NCI-H2029 treated with DMSO at 0.1 percent for 48 hours (cell line): ENCODE data around the gene FOXO3.
"Not testable (repeated sequence)": the region's sequence is repeated elsewhere in the genome, so short reads cannot be mapped to it uniquely, and the experiment has no call there.

Experiments
- DNase-seq: peaks from one replicate; lab custom pipeline; 2025; lab: John Stamatoyannopoulos, UW

The FOXO3 gene

DNA sequence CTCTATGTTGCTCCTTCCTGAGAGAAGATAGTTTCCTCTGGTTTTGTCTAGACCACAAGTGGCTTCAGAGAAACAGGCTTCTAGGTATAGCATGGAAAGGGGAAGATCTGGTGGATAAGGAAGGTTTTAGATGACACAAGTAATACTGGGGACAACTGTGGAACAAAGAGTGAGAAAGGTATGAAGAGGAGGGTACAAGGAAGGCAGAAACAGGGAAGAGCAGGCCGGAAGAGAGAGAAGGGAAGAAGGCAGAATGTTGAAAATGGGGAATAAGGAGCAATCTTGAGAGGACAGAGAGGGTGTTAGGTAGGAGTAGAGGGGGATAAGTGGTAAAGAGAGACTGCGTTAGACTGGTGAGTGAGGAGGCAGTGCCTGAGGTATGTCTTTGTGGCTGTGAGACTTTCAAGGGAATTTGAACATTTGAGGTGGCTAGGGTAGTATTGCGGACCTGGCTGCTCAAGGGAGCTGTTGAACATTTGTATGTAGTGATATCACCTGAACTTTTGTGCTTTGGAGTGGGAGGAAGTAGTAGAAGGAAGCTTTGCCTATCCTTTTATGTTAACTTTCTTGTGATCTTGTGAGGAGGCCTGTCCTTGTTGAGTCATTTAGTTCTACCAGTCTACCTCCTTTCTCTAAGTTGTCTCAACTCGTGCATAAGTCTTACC, 69.5 kb downstream of the FOXO3 start:
- no peak for DNase-seq

DNA sequence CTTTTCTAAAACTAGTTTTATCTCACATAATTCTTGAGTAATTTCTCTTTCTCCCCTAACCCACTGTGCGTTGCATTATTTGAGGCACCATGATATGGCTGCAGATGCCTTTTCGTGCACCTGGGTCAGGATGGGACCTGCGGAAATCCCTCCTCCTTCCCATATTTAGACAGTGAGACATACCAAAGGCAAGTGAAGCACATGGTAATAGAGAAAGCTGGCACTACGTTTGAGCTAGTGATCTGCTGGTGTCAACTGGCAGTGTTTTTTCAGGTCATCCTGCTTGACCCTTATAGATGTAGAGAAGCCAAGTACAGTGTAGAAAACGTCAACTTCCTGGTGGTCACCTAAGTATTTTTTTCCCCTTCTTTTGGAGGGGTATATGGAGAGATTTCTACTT, 71.7 kb downstream of the FOXO3 start:
- no peak for DNase-seq

DNA sequence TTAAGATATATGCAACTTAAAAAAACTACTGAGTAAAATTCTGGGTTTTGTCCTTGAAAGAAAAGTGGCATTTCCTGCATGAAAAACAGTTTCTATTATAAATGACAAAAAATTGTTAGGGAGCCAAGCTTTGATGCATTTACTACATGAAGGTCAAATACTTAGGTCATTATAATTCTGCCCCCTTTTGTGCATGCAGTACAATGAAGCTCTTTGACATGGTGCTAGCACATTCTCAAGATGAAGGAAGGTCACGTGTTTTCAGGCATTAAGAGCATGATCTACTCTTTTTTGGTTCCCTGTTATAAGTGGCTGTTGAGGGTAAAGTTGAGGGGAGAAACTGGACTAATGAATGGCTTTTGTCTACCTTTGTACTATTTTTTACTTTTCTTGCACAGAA, 72.7 kb downstream of the FOXO3 start:
- no peak for DNase-seq

DNA sequence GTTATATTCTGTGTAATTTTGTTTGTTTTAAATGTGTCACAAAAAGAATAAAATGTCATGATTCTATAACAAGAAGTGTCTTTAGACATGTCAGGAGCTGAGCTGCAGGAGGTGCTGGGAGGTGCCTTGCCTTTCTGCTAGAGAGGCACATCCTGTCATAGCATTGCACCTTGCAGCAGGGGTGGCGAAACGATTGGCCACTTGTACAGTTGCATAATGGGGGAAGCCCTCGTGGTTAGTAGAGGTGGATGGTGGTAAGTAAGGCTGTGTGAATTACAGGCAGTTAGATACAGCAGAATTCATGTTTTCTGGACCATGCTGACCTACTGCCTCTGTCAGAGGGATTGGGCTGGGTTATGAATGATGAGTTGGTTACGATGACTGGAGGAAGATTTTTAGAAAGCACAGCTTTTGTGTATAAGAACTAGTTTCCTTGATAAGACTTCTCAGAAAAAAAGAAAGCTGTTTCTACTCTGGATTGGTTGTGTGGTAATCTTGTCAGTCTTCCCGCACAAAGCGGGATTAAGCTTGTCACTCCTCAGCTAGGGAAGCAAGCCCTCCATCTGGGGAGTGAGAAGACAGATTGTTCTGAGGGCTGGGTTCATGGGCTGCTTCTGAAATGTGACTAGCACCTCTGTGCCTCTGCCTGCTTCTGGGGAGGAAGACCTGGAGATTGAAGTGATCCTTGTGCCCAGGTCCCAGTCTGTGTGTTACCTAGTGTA, 74.9 kb downstream of the FOXO3 start:
- no peak for DNase-seq

DNA sequence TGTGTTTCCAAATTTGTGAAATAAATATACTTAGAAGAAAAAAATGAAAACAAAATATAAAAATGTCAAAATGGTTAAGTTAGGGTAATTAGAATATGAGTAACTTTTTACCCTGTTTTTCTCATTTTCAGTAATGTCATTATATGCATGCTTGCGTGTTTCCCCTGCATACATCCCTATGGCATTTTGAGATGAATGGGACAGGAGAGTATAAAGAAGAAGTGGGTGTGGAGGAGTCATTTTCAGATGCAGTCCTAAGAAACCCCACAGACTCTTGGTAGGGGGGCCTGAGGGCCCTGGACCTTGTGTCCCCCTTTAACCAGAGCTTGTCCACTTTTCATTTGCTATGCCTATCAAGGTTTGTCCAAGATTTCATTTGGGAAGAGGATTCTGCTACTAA, 77.2 kb downstream of the FOXO3 start:
- no peak for DNase-seq

DNA sequence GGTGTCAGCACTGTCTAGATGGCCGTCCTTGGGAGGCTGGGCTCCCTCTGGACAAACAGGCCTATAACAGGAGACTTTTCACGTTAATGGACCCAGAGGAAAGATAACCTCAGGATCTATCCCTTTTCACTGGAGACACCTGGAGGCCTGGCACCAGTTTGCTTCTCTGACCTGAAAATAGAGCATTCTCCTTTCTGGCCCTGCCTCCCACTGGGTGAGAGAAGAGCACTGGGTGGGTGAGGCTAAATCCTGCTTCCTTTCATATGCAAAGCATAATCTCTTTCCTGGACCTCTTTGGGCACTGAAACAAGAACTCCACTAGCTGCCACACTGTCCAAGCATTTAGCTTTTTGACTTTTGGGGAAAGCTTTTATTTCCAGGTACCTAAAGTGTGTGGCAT, 78.3 kb downstream of the FOXO3 start:
- DNase-seq: no peak

DNA sequence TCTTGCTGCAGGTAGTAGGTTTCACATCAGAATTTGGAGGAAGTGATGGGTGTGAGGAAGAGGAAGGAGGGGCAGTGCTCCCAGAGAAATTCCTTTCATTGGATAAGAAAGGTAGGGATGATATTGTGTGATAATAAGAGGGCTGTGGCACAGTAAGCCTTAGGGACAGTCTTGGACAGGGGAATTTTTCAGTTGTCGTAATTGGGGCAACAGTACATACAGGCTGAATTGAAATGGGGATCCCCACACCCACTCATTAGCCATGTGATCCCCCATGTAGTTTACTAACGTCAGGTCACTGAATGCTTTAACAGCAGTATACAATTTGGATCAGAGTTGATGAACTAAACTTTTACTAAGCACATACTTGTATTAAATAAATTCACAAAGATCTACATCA, 79.4 kb downstream of the FOXO3 start:
- DNase-seq: no peak

DNA sequence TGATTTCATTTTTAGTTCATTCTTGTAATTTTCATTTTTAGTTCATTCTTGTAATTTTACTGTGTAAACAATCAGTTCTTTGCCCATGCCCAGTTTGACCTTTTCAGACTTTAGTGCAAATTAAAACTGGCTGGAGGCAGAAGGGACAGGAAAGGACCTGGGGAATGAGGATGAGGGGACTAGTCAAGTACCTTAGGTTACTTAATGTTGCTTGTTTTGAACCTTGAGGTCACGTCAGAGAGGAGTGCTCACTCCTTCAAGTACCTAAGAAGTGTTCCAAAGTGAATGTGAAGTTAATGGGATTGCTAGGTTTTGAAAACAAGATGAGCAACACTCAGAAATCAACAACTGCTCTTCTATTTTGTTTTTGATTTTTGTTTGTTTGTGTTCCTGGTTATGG, 82.5 kb downstream of the FOXO3 start:
- no peak for DNase-seq

DNA sequence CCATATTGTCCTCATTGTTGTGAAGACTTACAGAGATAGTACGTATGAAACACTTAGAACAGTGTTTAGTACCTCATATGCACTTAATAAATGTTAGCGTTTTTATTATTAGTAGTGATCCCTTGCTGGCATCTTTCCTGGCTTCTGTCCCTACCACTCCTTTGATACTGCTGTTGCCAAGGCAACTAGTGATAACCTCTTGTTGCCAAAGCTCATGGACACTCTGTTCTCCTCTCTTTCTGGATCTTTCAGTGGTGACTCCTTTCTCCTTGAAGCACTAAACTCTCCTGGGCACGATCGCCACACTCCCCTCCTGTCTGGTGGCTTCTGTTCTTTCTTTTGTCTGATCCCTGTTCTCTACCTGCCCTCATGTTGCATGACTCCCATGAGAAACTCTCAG, 83.5 kb downstream of the FOXO3 start:
- DNase-seq: no peak

DNA sequence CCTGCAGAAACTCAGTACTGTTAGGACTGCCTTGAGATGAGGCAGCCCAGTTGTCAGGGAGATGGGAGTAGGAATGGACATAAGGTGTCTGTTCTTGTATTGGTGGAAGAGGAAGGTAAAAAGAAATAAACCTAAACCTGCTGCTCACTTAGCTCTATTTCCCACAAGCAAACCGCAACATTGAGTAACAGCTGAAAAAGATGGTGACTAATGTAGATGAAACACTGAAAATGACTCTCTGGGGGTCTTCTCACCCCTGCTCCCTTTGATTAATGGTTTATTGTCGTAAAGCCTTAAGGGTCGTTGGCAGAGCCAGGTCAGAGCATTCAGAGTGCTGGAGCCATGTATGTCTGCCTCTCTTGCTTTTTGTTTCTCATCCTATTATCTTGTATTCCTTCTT, 87.5 kb downstream of the FOXO3 start:
- DNase-seq: no peak

DNA sequence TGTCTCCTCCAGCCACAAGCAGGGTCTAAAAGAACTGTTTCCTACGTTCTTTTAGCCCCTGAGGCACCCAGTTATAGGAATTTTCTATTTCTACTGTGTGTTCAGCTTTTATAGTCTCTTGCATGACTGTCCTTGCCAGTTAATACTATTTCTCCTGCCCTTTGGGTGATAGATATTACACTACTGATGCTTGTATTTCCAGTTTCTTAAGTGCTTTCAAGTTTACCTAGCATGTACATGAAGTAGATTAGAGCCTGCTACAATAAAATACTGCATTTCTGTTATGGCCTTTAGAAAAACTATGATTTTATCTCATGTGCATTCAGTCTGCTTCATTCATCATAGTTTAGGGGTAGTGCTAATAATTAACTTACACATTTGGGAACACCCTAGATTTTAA, 89.6 kb downstream of the FOXO3 start:
- DNase-seq: no peak

DNA sequence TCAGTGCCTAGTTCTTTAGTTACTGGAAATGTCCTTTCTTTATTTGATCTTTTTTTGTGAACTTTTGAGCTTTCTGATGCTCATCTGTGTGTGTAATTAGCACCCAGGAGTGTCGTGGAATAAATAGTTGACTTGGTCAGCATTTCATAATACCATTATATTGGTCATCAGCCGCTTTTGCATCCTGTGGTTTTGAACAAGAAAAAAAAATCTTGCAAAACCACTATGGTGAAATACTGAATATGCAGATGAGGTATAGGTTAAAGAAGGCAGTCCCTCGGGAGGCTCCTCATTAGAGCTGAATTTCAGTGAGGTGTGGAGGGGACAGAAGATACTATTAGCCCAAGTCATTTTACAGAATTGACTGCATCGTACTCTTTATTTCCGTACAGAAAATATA, 90.1 kb downstream of the FOXO3 start:
- DNase-seq: no peak

DNA sequence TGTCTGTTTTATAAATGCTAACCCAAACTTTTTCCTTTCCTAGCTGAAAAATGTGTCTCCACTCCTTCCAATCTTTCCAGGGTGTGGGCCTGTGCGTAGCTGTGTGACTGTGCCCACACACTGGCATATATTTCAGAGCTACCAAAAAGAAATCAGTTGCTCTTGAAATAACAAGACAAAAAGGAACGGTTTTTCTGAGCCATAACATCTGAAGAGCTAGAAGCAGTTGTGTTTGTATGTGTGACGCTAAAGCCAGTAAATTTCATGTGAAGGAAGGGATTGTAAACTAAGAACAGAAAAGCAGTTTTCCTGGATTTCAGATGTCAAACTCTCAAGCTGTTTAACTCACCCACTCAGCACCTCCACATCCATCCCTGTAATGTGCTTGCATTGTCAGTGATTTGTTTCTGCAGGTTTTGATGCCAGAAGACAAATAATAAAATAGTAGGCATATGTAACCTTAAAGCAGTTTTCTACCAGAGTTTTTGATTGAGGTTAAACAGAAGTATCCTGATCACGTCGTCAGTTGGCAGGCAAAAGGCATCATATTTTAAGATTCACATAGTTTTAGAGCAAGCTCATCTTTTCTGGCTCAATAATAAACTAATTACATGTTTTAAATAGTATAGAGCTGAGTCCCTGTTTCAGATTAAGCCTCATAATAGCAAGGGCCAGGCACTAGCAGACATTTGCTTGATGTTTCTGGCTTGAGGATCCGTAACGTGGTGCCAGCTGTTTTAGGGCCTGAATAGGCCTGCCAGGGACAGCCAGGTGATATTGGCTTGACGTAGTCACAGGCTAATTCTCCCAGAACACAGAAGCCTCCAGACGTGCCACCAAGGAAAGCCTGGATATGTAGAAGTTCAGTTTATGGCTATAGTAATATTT, 90.9 kb downstream of the FOXO3 start:
- no peak for DNase-seq

DNA sequence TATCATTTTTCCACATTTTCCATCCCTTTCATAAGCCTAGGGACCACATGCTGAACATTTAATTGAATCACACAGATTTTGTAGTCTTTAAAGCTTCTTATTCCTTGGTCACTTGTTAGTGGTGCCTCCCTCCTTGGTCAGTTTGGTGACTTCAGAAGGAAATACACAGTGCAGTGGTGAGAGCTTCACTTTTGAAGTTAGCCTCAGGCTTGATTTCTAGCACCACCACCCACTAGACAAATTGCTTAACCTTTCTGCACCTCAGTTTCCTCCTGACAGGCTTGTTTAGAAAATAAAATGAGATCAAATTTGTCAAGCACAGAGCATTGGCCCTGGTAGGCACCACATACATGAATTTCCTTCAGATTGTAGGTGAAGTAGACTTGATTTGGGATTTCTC, 91.7 kb downstream of the FOXO3 start:
- DNase-seq: no peak

DNA sequence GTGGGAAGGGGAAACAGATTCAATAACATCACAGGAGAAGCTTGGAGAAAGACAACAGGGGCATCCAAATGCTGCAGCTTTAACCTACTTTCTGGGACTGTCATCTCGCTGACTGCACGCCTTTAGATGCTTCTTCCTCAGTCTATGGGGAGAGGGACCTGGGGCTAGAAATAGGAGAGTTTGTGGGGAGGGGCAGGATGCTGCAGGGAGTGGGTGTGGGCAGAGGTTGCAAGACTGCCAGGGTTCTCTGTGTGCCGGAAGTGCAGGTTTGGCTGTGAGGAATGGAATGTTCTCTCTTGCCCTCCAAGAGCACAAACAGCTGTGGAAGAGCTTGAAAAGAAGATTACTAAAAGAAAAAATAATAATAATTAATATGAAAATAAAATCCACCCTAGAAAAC, 93.2 kb downstream of the FOXO3 start:
- no peak for DNase-seq

DNA sequence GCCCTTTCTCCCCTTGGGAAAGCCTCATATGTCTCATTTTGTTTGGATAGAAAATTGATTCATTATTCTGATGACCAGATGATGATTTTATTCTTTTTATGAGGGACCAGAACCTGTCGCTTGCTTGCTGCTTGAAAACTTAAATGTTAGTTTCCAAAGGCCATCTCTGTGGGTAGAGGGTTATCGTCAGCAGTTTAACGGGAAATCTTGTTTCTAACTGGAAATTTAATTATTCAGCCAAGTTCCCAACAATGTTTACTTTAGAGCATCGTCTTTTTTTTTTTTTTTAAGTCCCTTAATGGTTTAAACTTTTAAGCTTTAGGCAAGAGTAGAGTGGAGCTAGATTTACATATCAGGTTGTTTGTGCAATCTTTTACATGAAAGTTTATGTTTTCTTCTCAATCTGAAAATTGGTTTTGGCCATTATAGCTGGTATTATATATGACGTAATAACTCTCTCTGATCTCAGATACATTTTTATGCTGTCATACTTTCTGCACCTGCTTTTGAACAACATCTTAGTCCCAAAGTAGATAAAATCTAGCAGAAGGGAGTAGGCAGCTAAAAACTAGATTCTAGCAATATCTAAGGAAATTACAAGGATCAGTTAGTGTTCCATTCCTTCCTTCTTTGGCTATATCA, 93.9 kb downstream of the FOXO3 start:
- DNase-seq: no peak

DNA sequence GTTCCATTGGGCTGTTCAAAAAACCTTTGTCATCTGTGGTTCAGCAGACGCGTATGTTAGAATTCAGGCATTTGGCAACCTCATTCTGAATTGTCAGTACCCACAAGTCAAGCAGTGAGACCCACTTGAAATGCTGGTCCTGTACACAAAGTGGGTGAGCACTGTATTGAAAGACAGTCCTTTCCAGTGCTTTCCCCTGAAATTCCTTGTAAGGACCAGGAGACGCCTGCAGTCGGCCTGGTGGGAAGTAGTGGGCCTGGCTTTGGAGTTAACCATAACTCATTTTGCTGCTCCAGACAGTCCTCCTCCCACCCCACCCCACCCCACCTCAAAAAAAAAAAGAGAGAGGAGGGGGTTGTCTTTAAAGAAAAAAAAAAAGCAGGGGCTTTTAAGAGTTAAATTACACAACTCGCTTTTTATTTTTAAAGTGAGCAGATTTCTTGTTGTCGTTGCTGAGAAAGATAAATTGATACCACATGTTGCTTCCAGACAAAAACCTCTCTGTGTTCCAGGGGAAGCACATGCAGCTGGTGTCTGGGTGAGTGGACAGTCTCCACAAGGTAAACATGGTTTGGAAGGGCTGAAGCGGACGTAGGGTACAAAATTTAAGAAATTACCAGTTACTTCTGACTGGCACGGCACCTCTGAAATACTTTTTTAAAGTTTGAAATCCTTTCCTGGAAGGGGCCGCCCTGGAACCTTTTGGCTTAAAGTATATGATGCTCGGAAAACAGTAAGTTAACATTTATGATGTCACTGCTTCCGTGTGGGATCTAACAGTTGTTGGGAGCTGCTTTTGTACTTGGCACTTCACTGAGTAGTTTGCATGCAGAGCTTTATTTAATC, 95.3 kb downstream of the FOXO3 start:
- no peak for DNase-seq

DNA sequence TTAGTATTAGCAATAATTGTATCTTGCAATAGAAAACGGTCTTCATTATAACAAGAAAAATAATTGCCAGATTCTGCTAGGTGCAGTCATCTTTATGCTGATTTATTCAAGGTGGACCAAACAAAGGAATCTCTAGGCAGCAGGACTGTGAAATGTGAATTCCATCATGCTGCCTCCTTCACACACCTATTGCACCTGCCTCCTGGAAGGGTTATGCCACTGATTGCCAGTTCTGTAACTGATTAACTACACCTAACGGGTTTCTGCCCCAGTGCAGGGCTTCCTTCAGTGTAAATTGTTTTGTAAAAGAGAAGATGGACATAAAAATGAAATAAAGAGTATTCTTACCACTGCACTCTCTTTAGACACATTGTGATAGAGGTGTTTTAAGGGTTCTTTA, 96.1 kb downstream of the FOXO3 start:
- DNase-seq: no peak

DNA sequence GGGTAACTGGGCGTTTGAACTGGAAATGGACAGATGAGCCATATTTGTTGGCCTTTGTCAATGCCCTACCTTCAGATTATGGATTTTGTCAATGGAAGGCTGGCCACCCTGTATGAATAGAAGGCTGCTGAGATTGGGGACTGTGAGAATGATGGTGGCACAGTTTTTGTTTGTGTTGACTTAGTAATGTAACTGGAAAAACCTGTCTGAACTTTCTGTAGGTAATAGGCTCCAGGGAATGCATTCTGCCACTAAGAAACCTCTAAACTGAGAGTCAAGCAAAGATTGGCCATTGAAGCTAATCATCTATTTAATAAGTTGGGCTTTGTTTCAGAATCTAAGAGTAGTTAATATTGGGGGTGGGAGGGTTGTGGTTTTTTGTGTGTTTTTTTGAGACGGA, 97.5 kb downstream of the FOXO3 start:
- DNase-seq: no peak

DNA sequence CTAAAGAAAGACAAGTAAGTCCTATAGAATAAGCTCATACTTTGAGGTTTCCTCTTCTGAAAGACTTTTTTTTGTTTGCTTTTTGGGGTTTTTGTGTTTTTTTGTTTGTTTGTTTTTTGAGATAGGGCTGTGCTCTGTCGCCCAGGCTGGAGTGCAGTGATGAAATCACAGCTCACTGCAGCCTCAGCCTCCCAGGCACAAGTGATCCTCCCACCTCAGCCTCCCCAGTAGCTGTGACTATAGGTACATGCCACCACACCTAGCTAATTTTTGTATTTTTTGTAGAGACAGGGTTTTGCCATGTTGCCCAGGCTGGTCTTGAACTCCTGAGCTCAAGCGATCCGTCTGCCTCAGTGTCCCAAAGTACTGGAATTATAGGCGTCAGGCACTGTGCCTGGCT, 98.1 kb downstream of the FOXO3 start:
- not testable (repeated sequence) for DNase-seq

DNA sequence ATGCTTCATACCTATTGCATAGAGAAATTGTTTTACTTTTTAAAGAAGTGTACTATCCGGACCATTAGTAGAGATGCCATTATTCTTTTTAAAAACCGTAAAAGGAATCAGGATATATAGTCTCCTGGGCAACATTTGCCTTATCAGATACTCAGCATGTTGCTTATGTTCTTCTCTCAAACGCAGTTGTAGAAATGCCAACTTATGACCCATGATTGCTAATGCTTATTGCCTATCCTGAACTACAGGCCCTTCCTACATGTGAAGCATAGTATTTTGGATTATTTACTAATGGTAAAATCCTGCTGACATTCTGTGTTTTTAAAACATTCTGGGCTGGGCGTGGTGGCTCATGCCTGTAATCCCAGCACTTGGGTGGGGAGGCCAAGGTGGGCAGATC, 99.5 kb downstream of the FOXO3 start:
- DNase-seq: no peak

DNA sequence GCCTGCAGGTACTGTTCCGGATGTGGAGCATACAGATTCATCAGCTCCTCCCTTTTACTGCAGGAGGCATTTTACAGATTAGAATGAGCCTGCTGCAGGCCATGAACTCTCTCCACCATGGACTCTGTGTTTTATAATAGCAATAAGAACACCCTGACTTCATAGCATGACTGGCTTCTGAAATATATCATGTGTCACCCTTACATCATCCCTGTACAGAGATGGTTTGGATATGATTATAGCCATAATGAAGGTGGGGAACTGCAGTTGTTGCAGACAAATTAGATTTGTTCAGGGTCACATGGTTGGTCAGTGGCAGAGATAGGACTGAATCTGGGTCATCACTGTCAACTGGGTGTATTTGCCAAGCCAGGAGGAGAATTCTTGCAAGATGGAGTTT, 100.7 kb downstream of the FOXO3 start:
- no peak for DNase-seq
